Smooth muscle cell (in vitro differentiated cells): ENCODE measurements around the gene CD14. TPM values are rescaled to one million over a fixed set of nuclear protein-coding genes. Genes with fewer than 3 reads are reported as not detected.

Experiments used
- DNase-seq: peaks from one replicate; lab custom pipeline; 2025; ENCODE audit not compliant: unreplicated experiment; lab: John Stamatoyannopoulos, UW
- H2AFZ ChIP-seq: fragments of 200-600 bp; sonication (generic); 2 replicates; pipeline ENCODE4 v1.6.0; 2016; ENCODE audit warnings: antibody characterized with exemption, low read depth, mild to moderate bottlenecking
- H3F3A ChIP-seq: fragments of 200-600 bp; sonication (generic); 2 replicates; pipeline ENCODE4 v1.6.0; 2017; ENCODE audit warnings: antibody characterized with exemption, low read depth
- H3K27ac ChIP-seq: fragments of 200-600 bp; sonication (generic); 2 replicates; pipeline ENCODE4 v1.5.1; 2016; ENCODE audit warnings: low read depth, mild to moderate bottlenecking
- H3K27me3 ChIP-seq: fragments of 200-600 bp; sonication (generic); 2 replicates; pipeline ENCODE4 v1.6.1; 2016; ENCODE audit warnings: low read depth, mild to moderate bottlenecking
- H3K36me3 ChIP-seq: fragments of 200-600 bp; sonication (generic); 2 replicates; pipeline ENCODE4 v1.5.1; 2016; ENCODE audit warnings: low read depth
- H3K4me1 ChIP-seq: fragments of 200-600 bp; sonication (generic); 2 replicates; pipeline ENCODE4 v1.5.1; 2016; ENCODE audit warnings: low read depth
- H3K4me2 ChIP-seq: fragments of 200-600 bp; sonication (generic); 2 replicates; pipeline ENCODE4 v1.6.0; 2016; ENCODE audit warnings: mild to moderate bottlenecking
- H3K4me3 ChIP-seq: fragments of 200-600 bp; sonication (generic); 2 replicates; pipeline ENCODE4 v1.5.1; 2016; ENCODE audit warnings: mild to moderate bottlenecking
- H3K79me2 ChIP-seq: fragments of 200-600 bp; sonication (generic); 2 replicates; pipeline ENCODE4 v1.6.0; 2016; ENCODE audit warnings: low read depth, mild to moderate bottlenecking
- H3K9ac ChIP-seq: fragments of 200-600 bp; sonication (generic); 2 replicates; pipeline ENCODE4 v1.6.0; 2016; ENCODE audit warnings: low read depth
- H3K9me3 ChIP-seq: fragments of 200-600 bp; sonication (generic); replicated peaks from 2 replicates; pipeline ENCODE4 v1.5.1; 2016; ENCODE audit warnings: low read depth
- H4K20me1 ChIP-seq: fragments of 200-600 bp; sonication (generic); 2 replicates; pipeline ENCODE4 v1.6.0; 2016; ENCODE audit warnings: low read depth
- WGBS: methylation state at CpG from one replicate; pipeline ENCODE4 v1.1.7; 2016; ENCODE audit warnings: low lambda C conversion rate; 5-methylcytosine and 5-hydroxymethylcytosine counted together
- polyA plus RNA-seq: library from polyadenylated mRNA; unstranded; fragments of >200 nt; fragmentation: Nextera tagmentation; extraction: Ambion mirVana; gene quantifications from 2 replicates; pipeline ENCODE4 v1.2.1, GENCODE V29; 2016
- total RNA-seq: library from RNA; depleted of rRNA; stranded (reverse); fragments of >200 nt; gene quantifications from 2 replicates; pipeline ENCODE4 v1.2.3, GENCODE V29; 2014
- TF ChIP-seq, protein P1 (sequence below): fragments of 200-600 bp; sonication (generic); IDR thresholded peaks from 2 replicates; pipeline ENCODE4 v1.5.1; 2017; ENCODE audit warnings: borderline replicate concordance, mild to moderate bottlenecking, antibody characterized with exemption; ENCODE audit not compliant: insufficient read depth, poor library complexity, severe bottlenecking

The CD14 gene
- total and polyA plus RNA-seq, 2 experiments from 2014 or later, result 0.54 to 0.69 TPM

DNA sequence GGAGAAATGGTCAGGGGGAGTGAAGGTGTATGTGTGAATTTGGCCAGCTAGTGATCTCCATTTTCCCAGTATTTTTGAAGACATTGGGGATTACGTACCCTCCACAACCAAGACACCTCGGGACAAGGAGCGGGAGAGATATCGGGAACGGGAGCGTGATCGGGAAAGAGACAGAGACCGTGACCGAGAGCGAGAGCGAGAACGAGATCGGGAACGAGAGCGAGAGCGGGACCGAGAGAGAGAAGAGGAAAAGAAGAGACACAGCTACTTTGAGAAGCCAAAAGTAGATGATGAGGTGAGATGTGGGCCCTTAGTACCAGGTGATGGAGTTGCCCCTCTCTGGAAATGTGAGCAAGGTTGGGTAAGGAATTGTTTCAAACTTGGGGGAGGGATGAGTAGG lies 25.9 kb upstream of the CD14 start:
- WGBS, result 98% methylated on average over 17 of the region's 17 CpGs
- H3K4me1 ChIP-seq, result no peaks in the 10 kb centered on the region
- no peak overlapping the region for H3K4me2 ChIP-seq
- H3K9ac ChIP-seq, result no peak overlapping the region
- DNase-seq, result no peak
- H2AFZ ChIP-seq, result no peak overlapping the region
- no peaks in the 10 kb centered on the region for H3K9me3 ChIP-seq
- peaks cover 10% of the 10 kb centered on the region for H3F3A ChIP-seq
- TF ChIP-seq, protein P1, sequence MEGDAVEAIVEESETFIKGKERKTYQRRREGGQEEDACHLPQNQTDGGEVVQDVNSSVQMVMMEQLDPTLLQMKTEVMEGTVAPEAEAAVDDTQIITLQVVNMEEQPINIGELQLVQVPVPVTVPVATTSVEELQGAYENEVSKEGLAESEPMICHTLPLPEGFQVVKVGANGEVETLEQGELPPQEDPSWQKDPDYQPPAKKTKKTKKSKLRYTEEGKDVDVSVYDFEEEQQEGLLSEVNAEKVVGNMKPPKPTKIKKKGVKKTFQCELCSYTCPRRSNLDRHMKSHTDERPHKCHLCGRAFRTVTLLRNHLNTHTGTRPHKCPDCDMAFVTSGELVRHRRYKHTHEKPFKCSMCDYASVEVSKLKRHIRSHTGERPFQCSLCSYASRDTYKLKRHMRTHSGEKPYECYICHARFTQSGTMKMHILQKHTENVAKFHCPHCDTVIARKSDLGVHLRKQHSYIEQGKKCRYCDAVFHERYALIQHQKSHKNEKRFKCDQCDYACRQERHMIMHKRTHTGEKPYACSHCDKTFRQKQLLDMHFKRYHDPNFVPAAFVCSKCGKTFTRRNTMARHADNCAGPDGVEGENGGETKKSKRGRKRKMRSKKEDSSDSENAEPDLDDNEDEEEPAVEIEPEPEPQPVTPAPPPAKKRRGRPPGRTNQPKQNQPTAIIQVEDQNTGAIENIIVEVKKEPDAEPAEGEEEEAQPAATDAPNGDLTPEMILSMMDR, result no peak
- H3K79me2 ChIP-seq, result no peaks in the 10 kb centered on the region
- H3K27me3 ChIP-seq, result no peaks in the 10 kb centered on the region
- H3K4me3 ChIP-seq, result no peak overlapping the region
- peaks cover 29% of the 10 kb centered on the region for H3K36me3 ChIP-seq
- no peaks in the 10 kb centered on the region for H4K20me1 ChIP-seq
- H3K27ac ChIP-seq, result no peak overlapping the region

DNA sequence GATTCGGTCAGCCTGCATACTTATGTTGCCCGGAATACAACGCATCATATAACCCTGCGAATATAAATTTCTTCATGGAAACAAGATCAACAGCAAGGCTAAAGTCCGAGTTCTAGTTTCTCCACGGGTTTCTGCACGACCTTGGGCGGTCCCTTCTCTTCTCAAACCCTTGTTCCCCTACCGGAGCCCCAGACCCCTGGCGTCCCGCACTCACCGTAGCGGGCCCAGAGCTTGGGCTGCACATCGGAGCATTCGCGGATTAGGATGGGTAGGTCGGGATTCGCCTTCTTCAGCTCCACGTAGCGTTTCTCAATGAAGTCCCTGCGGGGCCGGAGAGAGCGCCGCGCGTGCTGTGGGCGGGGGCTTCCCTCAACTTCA lies 14.1 kb upstream of the CD14 start:
- H3K4me3 ChIP-seq, result peak overlapping the region; percentile 87
- H4K20me1 ChIP-seq, result no peaks in the 10 kb centered on the region
- no peaks in the 10 kb centered on the region for H3K27me3 ChIP-seq
- H3K27ac ChIP-seq, result peak overlapping the region; percentile 57
- peak overlapping the region; percentile 95 for H3K4me2 ChIP-seq
- peaks cover 26% of the 10 kb centered on the region for H3K79me2 ChIP-seq
- 3% methylated on average over 27 of the region's 27 CpGs for WGBS
- peaks cover 11% of the 10 kb centered on the region for H3K36me3 ChIP-seq
- peak overlapping the region; percentile 83 for H3K9ac ChIP-seq
- TF ChIP-seq, protein P1, result no peak
- peaks cover 13% of the 10 kb centered on the region for H3K4me1 ChIP-seq
- no peak for DNase-seq
- peak overlapping the region; percentile 69 for H2AFZ ChIP-seq
- no peaks in the 10 kb centered on the region for H3F3A ChIP-seq
- H3K9me3 ChIP-seq, result no peaks in the 10 kb centered on the region

DNA sequence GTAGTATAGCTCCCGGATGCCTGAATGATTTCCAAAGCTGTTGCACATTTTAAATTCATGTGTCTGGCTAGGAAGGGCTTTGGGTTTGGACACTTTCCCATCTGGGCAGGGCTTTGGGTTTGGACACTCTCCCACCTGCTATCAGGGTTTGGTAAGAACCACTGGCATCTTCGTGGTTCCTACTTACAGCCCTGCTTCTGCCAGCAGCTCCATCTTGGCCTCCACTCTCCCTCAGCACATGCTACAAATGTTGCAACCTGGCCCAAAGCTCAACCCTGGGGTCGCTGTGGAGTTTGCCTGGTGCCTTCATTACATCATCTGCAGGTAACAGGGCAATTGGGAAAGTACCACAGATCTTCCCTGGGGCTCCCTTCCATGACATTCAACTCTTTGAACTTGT lies 9.7 kb upstream of the CD14 start:
- no peak overlapping the region for H3K4me3 ChIP-seq
- H3K4me1 ChIP-seq, result peaks cover 11% of the 10 kb centered on the region
- WGBS, result 94% methylated on average over 3 of the region's 3 CpGs
- H3K27me3 ChIP-seq, result no peaks in the 10 kb centered on the region
- no peak overlapping the region for H2AFZ ChIP-seq
- H3K9ac ChIP-seq, result no peak overlapping the region
- DNase-seq, result no peak
- no peak overlapping the region for H3K27ac ChIP-seq
- H3F3A ChIP-seq, result no peaks in the 10 kb centered on the region
- H3K79me2 ChIP-seq, result peaks cover 12% of the 10 kb centered on the region
- H3K4me2 ChIP-seq, result no peak overlapping the region
- H3K9me3 ChIP-seq, result no peaks in the 10 kb centered on the region
- TF ChIP-seq, protein P1, result no peak
- H4K20me1 ChIP-seq, result no peaks in the 10 kb centered on the region
- no peaks in the 10 kb centered on the region for H3K36me3 ChIP-seq

DNA sequence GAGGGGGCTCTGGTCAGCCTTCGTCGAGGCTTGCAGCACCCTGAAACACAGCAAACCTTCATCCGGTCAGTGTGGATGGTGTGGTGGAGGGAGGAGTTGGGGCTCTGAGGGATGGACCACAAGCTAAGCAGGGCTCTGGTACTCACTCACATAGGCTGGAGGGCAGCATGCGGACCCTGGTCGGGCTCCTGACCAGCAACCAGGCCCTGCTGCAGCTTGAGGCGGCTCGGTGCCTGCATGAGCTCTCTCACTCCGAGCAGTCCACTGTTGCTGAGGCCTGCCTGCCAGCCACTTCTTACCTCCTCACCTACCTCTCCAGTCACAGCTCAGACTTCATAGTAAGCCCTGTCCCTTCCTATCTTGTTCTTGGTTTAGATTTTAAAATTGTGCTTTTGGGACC lies 8.7 kb upstream of the CD14 start:
- H3K9ac ChIP-seq, result no peak overlapping the region
- H3K27me3 ChIP-seq, result no peaks in the 10 kb centered on the region
- no peak overlapping the region for H2AFZ ChIP-seq
- TF ChIP-seq, protein P1, result no peak
- no peaks in the 10 kb centered on the region for H3F3A ChIP-seq
- no peaks in the 10 kb centered on the region for H3K36me3 ChIP-seq
- H3K4me2 ChIP-seq, result no peak overlapping the region
- WGBS, result 96% methylated on average over 8 of the region's 8 CpGs
- H3K27ac ChIP-seq, result no peak overlapping the region
- H3K4me3 ChIP-seq, result no peak overlapping the region
- DNase-seq, result no peak
- H3K79me2 ChIP-seq, result peaks cover 7% of the 10 kb centered on the region
- no peaks in the 10 kb centered on the region for H3K9me3 ChIP-seq
- H4K20me1 ChIP-seq, result no peaks in the 10 kb centered on the region
- peaks cover 10% of the 10 kb centered on the region for H3K4me1 ChIP-seq
